H1 (cell line): Measurements from ENCODE around the gene NR0B1. TPM values are rescaled to one million over a fixed set of nuclear protein-coding genes. Genes with fewer than 3 reads are reported as not detected.

Experiments
- CTCF ChIA-PET: fragments of 300-600 bp; sonication (Branson Sonifier 250); formaldehyde crosslinking; loops from one replicate; lab custom pipeline; 2021; ENCODE audit not compliant: partially characterized antibody; lab: Charles Lee
- POLR2A ChIA-PET: fragments of 300-600 bp; sonication (Branson Sonifier 250); formaldehyde crosslinking; loops from one replicate; lab custom pipeline; 2021; ENCODE audit warnings: inconsistent platforms; ENCODE audit not compliant: partially characterized antibody; lab: Charles Lee
- DNase-seq, 2 experiments: peaks; one replicate each; pipeline versions ENCODE4 v3.0.0 to v3.0.0-alpha.2; 2010 to 2022; ENCODE audit warnings: low spot score in 2 of 2, low read depth in 1 of 2, mixed read lengths in 1 of 2
- FAIRE-seq: peaks from 2 replicates; lab custom pipeline; 2011; peaks lifted over from hg19 to GRCh38; lab: Jason Lieb, UNC
- H2AFZ ChIP-seq: 2 replicates; pipeline ENCODE4 v1.8.1; 2012; ENCODE audit warnings: low read length, inconsistent platforms
- H2AK5ac ChIP-seq: 2 replicates; pipeline ENCODE4 v1.6.1; 2013; ENCODE audit warnings: low read depth, low read length
- H2BK120ac ChIP-seq: replicated peaks from 2 replicates; pipeline ENCODE3; 2013; ENCODE audit warnings: low read depth, low read length, inconsistent platforms
- H2BK12ac ChIP-seq: 2 replicates; pipeline ENCODE4 v1.6.1; 2013; ENCODE audit warnings: low read depth, low read length
- H2BK15ac ChIP-seq: 2 replicates; pipeline ENCODE4 v1.6.1; 2013; ENCODE audit warnings: low read length
- H2BK20ac ChIP-seq: 2 replicates; pipeline ENCODE4 v1.6.1; 2013; ENCODE audit warnings: low read length
- H2BK5ac ChIP-seq: 2 replicates; pipeline ENCODE4 v1.6.1; 2013; ENCODE audit warnings: low read depth, low read length
- H3K14ac ChIP-seq: 2 replicates; pipeline ENCODE4 v1.6.1; 2013; ENCODE audit warnings: inconsistent platforms; ENCODE audit not compliant: insufficient read length
- H3K18ac ChIP-seq: 2 replicates; pipeline ENCODE4 v1.6.1; 2013; ENCODE audit warnings: low read length; ENCODE audit errors: extremely low read depth
- H3K23ac ChIP-seq: 2 replicates; pipeline ENCODE4 v1.6.1; 2013; ENCODE audit warnings: inconsistent platforms; ENCODE audit not compliant: insufficient read length
- H3K23me2 ChIP-seq: 2 replicates; pipeline ENCODE4 v1.6.1; 2013; ENCODE audit warnings: low read depth, low read length
- H3K27ac ChIP-seq: 2 replicates; pipeline ENCODE4 v1.6.1; 2011; ENCODE audit warnings: low read depth, low read length, inconsistent platforms
- H3K27me3 ChIP-seq, 4 experiments: replicated peaks in 1 of 4; 1 replicate in 1 of 4; 2 replicates in 3 of 4; pipeline versions ENCODE4 v1.6.1 to v1.8.1; 2011 to 2013; ENCODE audit warnings: low read length in 3 of 4, mild to moderate bottlenecking in 3 of 4, inconsistent platforms in 2 of 4, mixed read lengths in 2 of 4, moderate library complexity in 1 of 4; ENCODE audit not compliant: control insufficient read depth in 3 of 4, insufficient read depth in 3 of 4; ENCODE audit errors: extremely low read depth in 1 of 4
- H3K36me3 ChIP-seq, 4 experiments: 2 replicates each; pipeline versions ENCODE4 v1.6.1 to v1.8.1; 2011 to 2013; ENCODE audit warnings: mild to moderate bottlenecking in 4 of 4, low read length in 3 of 4, moderate library complexity in 2 of 4, control low read depth in 1 of 4, inconsistent platforms in 1 of 4; ENCODE audit not compliant: insufficient read depth in 4 of 4, control insufficient read depth in 2 of 4
- H3K4ac ChIP-seq: replicated peaks from 2 replicates; pipeline ENCODE3; 2013; ENCODE audit warnings: low read length, low read depth, mixed read lengths, inconsistent platforms; ENCODE audit not compliant: insufficient read length
- H3K4me1 ChIP-seq, 4 experiments: replicated peaks in 1 of 4; 1 replicate in 1 of 4; 2 replicates in 3 of 4; pipeline versions ENCODE4 v1.6.1 to v1.8.1; 2011 to 2013; ENCODE audit warnings: low read length in 3 of 4, inconsistent platforms in 2 of 4, mixed read lengths in 1 of 4; ENCODE audit not compliant: insufficient read depth in 4 of 4, control insufficient read depth in 3 of 4
- H3K4me2 ChIP-seq, 2 experiments: 2 replicates each; pipeline versions ENCODE4 v1.6.1 to v1.8.1; 2011 to 2013; ENCODE audit warnings: low read depth in 2 of 2, low read length in 2 of 2, control low read depth in 1 of 2, inconsistent platforms in 1 of 2, mild to moderate bottlenecking in 1 of 2; ENCODE audit not compliant: insufficient read depth in 1 of 2
- H3K4me3 ChIP-seq, 4 experiments: fragments of 200-600, 300-600 bp in 1 of 4; sonication (generic), shearing (Covaris generic), sonication (Bioruptor Twin) in 1 of 4; 2 replicates each; pipeline versions ENCODE4 v1.5.1 to v1.8.1; 2011 to 2016; ENCODE audit warnings: low read length in 4 of 4, low read depth in 3 of 4, control low read depth in 2 of 4, inconsistent platforms in 2 of 4, mild to moderate bottlenecking in 2 of 4, mixed read lengths in 1 of 4, moderate library complexity in 1 of 4; ENCODE audit not compliant: insufficient read depth in 2 of 4; ENCODE audit errors: extremely low read depth in 1 of 4
- H3K56ac ChIP-seq: replicated peaks from 2 replicates; pipeline ENCODE3; 2013; ENCODE audit warnings: low read depth, mild to moderate bottlenecking, mixed read lengths, low read length, inconsistent platforms; ENCODE audit not compliant: insufficient read length
- H3K79me1 ChIP-seq: 2 replicates; pipeline ENCODE4 v1.6.1; 2013; ENCODE audit warnings: low read depth, low read length, control low read depth
- H3K79me2 ChIP-seq, 2 experiments: 2 replicates each; pipeline versions ENCODE4 v1.6.1 to v1.8.1; 2012 to 2013; ENCODE audit warnings: low read length in 2 of 2, mild to moderate bottlenecking in 2 of 2, inconsistent platforms in 1 of 2; ENCODE audit not compliant: insufficient read depth in 2 of 2, control insufficient read depth in 1 of 2
- H3K9ac ChIP-seq, 4 experiments: replicated peaks in 1 of 4; 1 replicate in 1 of 4; 2 replicates in 3 of 4; pipeline versions ENCODE4 v1.6.1 to v1.8.1; 2011 to 2013; ENCODE audit warnings: low read depth in 3 of 4, low read length in 3 of 4, control low read depth in 2 of 4, mild to moderate bottlenecking in 2 of 4, moderate library complexity in 2 of 4, inconsistent platforms in 1 of 4; ENCODE audit errors: extremely low read depth in 1 of 4
- H3K9me3 ChIP-seq, 2 experiments: 2 replicates each; pipeline versions ENCODE4 v1.6.1 to v1.8.1; 2012 to 2013; ENCODE audit warnings: mild to moderate bottlenecking in 2 of 2, moderate library complexity in 2 of 2, control low read depth in 1 of 2, inconsistent platforms in 1 of 2, low read depth in 1 of 2, low read length in 1 of 2, mixed read lengths in 1 of 2; ENCODE audit not compliant: insufficient read depth in 2 of 2
- H4K20me1 ChIP-seq, 2 experiments: replicated peaks in 1 of 2; 2 replicates each; pipeline versions ENCODE3 to v1.8.1; 2011 to 2013; ENCODE audit warnings: inconsistent platforms in 2 of 2, low read length in 2 of 2, mild to moderate bottlenecking in 1 of 2; ENCODE audit not compliant: insufficient read depth in 2 of 2, control insufficient read depth in 1 of 2
- H4K5ac ChIP-seq: 2 replicates; pipeline ENCODE4 v1.6.1; 2013; ENCODE audit warnings: low read length, low read depth, mixed read lengths, inconsistent platforms; ENCODE audit not compliant: insufficient read length
- H4K8ac ChIP-seq: 2 replicates; pipeline ENCODE4 v1.8.0; 2013; ENCODE audit warnings: mild to moderate bottlenecking, moderate library complexity, low read length, inconsistent platforms; ENCODE audit not compliant: insufficient read depth; ENCODE audit errors: extremely low read depth
- H4K91ac ChIP-seq: replicated peaks from 2 replicates; pipeline ENCODE3; 2013; ENCODE audit warnings: low read length, mixed read lengths, inconsistent platforms; ENCODE audit not compliant: insufficient read length
- ATF2 ChIP-seq: IDR thresholded peaks from 2 replicates; pipeline ENCODE4 v1.6.1; 2012; ENCODE audit warnings: low read length, inconsistent platforms
- ATF3 ChIP-seq: IDR thresholded peaks from 2 replicates; pipeline ENCODE4 v1.6.1; 2011; ENCODE audit warnings: low read depth, mild to moderate bottlenecking, low read length; ENCODE audit not compliant: insufficient read depth
- EP300 ChIP-seq, 2 experiments: IDR thresholded peaks; 1 replicate in 1 of 2; 2 replicates in 1 of 2; pipeline ENCODE4 v1.6.1; 2011 to 2012; ENCODE audit warnings: low read depth in 2 of 2, low read length in 2 of 2, mild to moderate bottlenecking in 2 of 2, borderline replicate concordance in 1 of 2, inconsistent platforms in 1 of 2, moderate library complexity in 1 of 2
- JUN ChIP-seq: IDR thresholded peaks from 2 replicates; pipeline ENCODE4 v1.6.1; 2011; ENCODE audit warnings: low read depth, mild to moderate bottlenecking, improper control_type of control experiment, low read length
- KDM1A ChIP-seq: fragments of 200-600, 300-600 bp; sonication (generic); IDR thresholded peaks from 2 replicates; pipeline ENCODE4 v1.7.1; 2016; ENCODE audit warnings: mild to moderate bottlenecking, low read length, borderline replicate concordance
- MAFK ChIP-seq: IDR thresholded peaks from 2 replicates; pipeline ENCODE4 v1.6.1; 2012; ENCODE audit warnings: low read depth, mild to moderate bottlenecking, improper control_type of control experiment, low read length
- NRF1 ChIP-seq: IDR thresholded peaks from 2 replicates; pipeline ENCODE4 v1.6.1; 2011; ENCODE audit warnings: mild to moderate bottlenecking, low read depth, low read length, improper control_type of control experiment
- RFX5 ChIP-seq: IDR thresholded peaks from 2 replicates; pipeline ENCODE4 v1.6.1; 2011; ENCODE audit warnings: low read depth, low read length, improper control_type of control experiment, borderline replicate concordance
- TBP ChIP-seq: IDR thresholded peaks from 2 replicates; pipeline ENCODE4 v1.6.1; 2011; ENCODE audit warnings: low read depth, low read length, improper control_type of control experiment
- WGBS, 2 experiments: shearing (Covaris generic) in 1 of 2; methylation state at CpG; one replicate each; pipeline versions ENCODE4 v1.1.6 to v1.1.7; 2013 to 2015; ENCODE audit warnings: low lambda C conversion rate in 2 of 2, mixed read lengths in 2 of 2, inconsistent platforms in 1 of 2, low coverage in 1 of 2, missing lambda C conversion rate in 1 of 2; ENCODE audit not compliant: insufficient replicate concordance in 2 of 2, insufficient coverage in 1 of 2, insufficient read length in 1 of 2; ENCODE audit errors: extremely low coverage in 1 of 2, missing lambda C conversion rate in 1 of 2; 5-methylcytosine and 5-hydroxymethylcytosine counted together
- polyA plus RNA-seq, 7 experiments: library from polyadenylated mRNA; depleted of rRNA in 3 of 7; stranded (reverse) in 5 of 7; unstranded in 2 of 7; fragments of >200 nt in 5 of 7; fragments of 200-250 nt in 2 of 7; gene quantifications; 1 replicate in 5 of 7; 2 replicates in 1 of 7; 4 replicates in 1 of 7; pipeline versions ENCODE4 v1.2.1 to v1.2.3, GENCODE V29; 2011 to 2013; ENCODE audit warnings: missing spikeins in 2 of 7, mixed read lengths in 2 of 7
- total RNA-seq: library from RNA; stranded (reverse); fragmentation: NEBNext Ultra II Directional; extraction: Animal tissue kit (Norgen Biotek cat#: 25700); gene quantifications from 2 replicates; pipeline ENCODE4 v1.2.1, GENCODE V29; 2021

Gene NR0B1
- total and polyA plus RNA-seq, 2 of the 8 experiments (the other 6 are each of a cell fraction or from before 2014, with no cell fraction given), result 0.24 to 0.26 TPM

- Histone ChIP-seq H3K23me2 (peaks cover 9% of the 10 kb centered on the region; the same call in 1 of the 2 replicates), H3K9ac (no peak overlapping the region), H2BK5ac (no peak overlapping the region), H2AFZ (peak overlapping the region; percentile 62; the same call in 1 of the 2 replicates), H3K9me3 (no peaks in the 10 kb centered on the region), H3K27ac (no peak overlapping the region), H3K56ac (no peak overlapping the region), H3K27me3 (peaks cover 4 to 31% (median 26%) of the 10 kb centered on the region in 4 experiments), H3K4me3 (peak overlapping the region; percentile 34 to 60 (median 36)), H2BK15ac (no peak overlapping the region; the same call in 1 of the 2 replicates), H4K8ac (peak overlapping the region; percentile 68; the same call in 1 of the 2 replicates), H3K18ac (no peak overlapping the region), H2BK12ac (no peak overlapping the region), H4K91ac (no peak overlapping the region), H3K4me2 (peak overlapping the region; percentile 74 to 92), H2AK5ac (no peak overlapping the region), H3K79me1 (no peaks in the 10 kb centered on the region), H2BK20ac (no peak overlapping the region), H3K14ac (no peak overlapping the region), H3K79me2 (no peaks in the 10 kb centered on the region), H3K23ac (no peak overlapping the region), H3K4ac (no peak overlapping the region), H3K4me1 (0 out of 7 replicates have a peak, but pooled peaks cover 0 to 4% (median 0%) of the 10 kb centered on the region in 4 experiments), H2BK120ac (no peak overlapping the region), H3K36me3 (no peaks in the 10 kb centered on the region), H4K20me1 (no peaks in the 10 kb centered on the region), H4K5ac (no peak overlapping the region)
- DNase-seq, result peak in 1 of 2 experiments; percentile 52
- FAIRE-seq, result no peak
- POLR2A ChIA-PET, result no interaction called here
- WGBS, 2 experiments, result 0% methylated on average over 7 of the region's 71 CpGs; no CpG with 5 or more reads in 1 of the 2 experiments
- CTCF ChIA-PET, result interaction anchor here (0.7 to 1.3 kb wide), 8 partner anchors 31 to 200 kb away, joined by 3 read pairs; no protein-coding TSS in a partner anchor
- TF ChIP-seq ATF2, result no peak
- no peak for TF ChIP-seq MAFK
- TF ChIP-seq ATF3, result no peak
- TF ChIP-seq TBP, result no peak
- no peak for TF ChIP-seq EP300 (IDR thresholded peaks at IDR 0.05; ENCODE audit: borderline replicate concordance in 1 of 2, low read depth in 2 of 2, low read length in 2 of 2)
- no peak for TF ChIP-seq KDM1A
- TF ChIP-seq NRF1, result no peak
- TF ChIP-seq JUN, result no peak
- no peak for TF ChIP-seq RFX5
Observed at GRCh38 chrX:30308263-30309138, 689 bp downstream of the NR0B1 start.
